SK-N-MC (cell line): ENCODE results near the gene IRF8.

ENCODE experiments used
- EZH2 ChIP-seq: fragments of 200-600 bp; sonication (generic); IDR thresholded peaks from one replicate; pipeline ENCODE4 v1.6.1; 2017; ENCODE audit warnings: antibody characterized with exemption
- FOXP2 ChIP-seq: optimal IDR thresholded peaks from 2 replicates; pipeline ENCODE3; 2011; ENCODE audit warnings: mild to moderate bottlenecking, moderate library complexity; ENCODE audit not compliant: insufficient read depth; ENCODE audit errors: extremely low read length, control extremely low read depth
- POLR2AphosphoS5 ChIP-seq: IDR thresholded peaks from 2 replicates; pipeline ENCODE4 v1.6.1; 2012; ENCODE audit warnings: mild to moderate bottlenecking, low read depth, low read length, borderline replicate concordance

DNA sequence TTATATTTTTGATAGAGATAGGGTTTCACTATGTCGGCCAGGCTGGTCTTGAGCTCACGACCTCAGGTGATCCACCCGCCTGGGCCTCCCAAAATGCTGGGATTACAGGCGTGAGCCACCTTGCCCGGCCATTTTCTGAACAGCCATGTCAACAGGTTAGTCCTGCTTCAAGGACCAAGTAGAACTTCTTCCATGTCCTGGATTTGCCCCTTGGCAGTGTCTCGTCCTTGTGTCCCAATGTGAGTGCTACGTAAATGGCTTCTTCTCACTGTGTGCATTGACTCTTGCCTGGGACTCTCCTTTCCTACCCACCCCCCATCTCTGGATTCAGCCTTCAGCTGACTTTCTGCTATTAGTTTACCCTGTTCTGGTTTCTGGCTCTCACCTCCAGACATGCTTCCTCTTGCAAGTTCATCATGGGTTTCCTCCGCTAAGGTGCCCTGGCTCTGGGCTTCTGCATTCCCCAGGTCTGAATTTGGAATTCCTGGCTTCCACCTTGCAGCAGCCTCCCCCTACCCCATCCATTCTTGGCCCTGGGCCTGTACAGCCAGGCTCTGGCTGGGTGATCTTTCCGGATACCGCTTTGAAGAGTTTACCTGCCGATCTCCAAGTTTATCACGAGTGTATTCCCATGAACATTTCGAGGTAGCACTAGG is 14.0 kb upstream of the IRF8 start:
- TF ChIP-seq POLR2AphosphoS5 (no peak), EZH2 (no peak), FOXP2 (no peak)
